Diencephalon (tissue), 1 donor: ENCODE data around the gene COL2A1. TPM values are rescaled to one million over a fixed set of nuclear protein-coding genes. Genes with fewer than 3 reads are reported as not detected.

ENCODE experiments used
- total RNA-seq: library from RNA; depleted of rRNA; stranded (reverse); fragments of >200 nt; gene quantifications from one replicate; pipeline ENCODE4 v1.2.3, GENCODE V29; 2014

The COL2A1 gene
- total RNA-seq, result 2.5 TPM

DNA sequence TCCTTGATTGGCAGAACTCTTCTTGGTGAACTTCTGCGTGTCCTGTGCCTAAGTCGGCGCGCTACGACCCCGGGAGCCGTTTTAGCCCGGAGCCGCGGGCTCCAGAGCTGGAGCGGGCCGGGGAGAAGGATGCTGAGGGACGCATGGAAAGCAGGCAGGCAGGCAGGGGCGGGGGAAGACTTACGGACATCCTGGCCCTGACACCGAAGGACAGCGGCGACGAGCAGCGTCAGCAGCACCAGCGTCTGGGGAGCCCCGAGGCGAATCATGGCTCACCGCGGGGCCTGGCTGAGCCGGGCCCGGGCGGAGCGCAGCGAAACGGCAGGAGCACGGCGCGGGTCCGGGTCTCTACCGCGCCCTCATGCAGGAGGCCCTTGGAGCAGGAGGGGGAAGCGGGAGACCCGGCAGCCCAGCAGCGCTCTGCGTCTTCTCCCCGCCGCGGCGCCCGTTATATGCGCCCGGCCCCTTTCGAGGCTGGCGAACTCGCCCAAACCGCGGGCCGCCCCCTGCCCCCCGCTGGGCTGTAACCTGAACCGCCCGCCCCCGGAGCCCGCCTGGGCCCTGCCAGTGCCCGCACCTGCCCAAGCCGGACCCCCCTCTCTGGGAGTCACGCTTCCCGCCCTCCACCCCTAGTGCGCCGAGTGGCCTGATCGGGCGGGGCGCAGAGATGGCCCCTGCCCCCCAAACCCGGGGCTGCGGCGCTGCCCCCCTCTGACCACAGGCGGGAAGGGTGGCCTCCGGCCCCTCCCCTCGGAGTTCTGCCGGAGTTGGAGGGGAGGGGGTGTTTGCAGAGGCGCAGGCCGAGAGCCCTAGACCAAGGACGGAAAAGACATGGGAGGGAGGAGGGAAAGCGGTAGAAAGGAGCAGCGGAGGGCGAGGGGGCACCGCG is at the start of gene COL2A1:
TSS of gene COL2A1 (minus strand) at position 424 of the 889 bp plus-strand sequence. CDS start at position 269, 155 bp downstream.

GRCh38 chr12:47963340-47964040 is 40.8 kb downstream of the COL2A1 start, which contains the start of gene TMEM106C:
Gene TMEM106C, plus strand, starts transcription at chr12:47963596. Its CDS starts 641 bp downstream, at chr12:47964237.

Other genes starting within 250 kb of the COL2A1 start
- 16.6 TPM for gene RAPGEF3, start 245.6 kb downstream of the COL2A1 start, total RNA-seq
- gene SLC48A1, start 231.2 kb downstream of the COL2A1 start, total RNA-seq, result 21.0 TPM
- gene HDAC7, start 184.6 kb downstream of the COL2A1 start, total RNA-seq, result 6.5 TPM
- 0.23 TPM for gene VDR, start 99.5 kb downstream of the COL2A1 start, total RNA-seq
- gene TMEM106C, start 40.9 kb downstream of the COL2A1 start, total RNA-seq, result 92.5 TPM
- gene SENP1, start 101.6 kb upstream of the COL2A1 start, total RNA-seq, result 28.6 TPM
- gene PFKM, start 114.9 kb upstream of the COL2A1 start, total RNA-seq, result 114 TPM
- 37.1 TPM for gene ASB8, start 153.0 kb upstream of the COL2A1 start, total RNA-seq
- 30.9 TPM for gene CCDC184, start 179.2 kb upstream of the COL2A1 start, total RNA-seq
- gene OR10AD1, start 198.8 kb upstream of the COL2A1 start, total RNA-seq, result not detected